Hepatocyte (in vitro differentiated cells): ENCODE results near the gene KIF22.

Experiments
- EZH2 ChIP-seq: fragments of 200-600 bp; sonication (generic); IDR thresholded peaks from 2 replicates; pipeline ENCODE4 v1.6.1; 2016; ENCODE audit warnings: antibody characterized with exemption, mild to moderate bottlenecking, borderline replicate concordance
- EZH2phosphoT487 ChIP-seq: fragments of 200-600 bp; sonication (generic); IDR thresholded peaks from one replicate; pipeline ENCODE4 v1.6.1; 2018; ENCODE audit warnings: antibody characterized with exemption, mild to moderate bottlenecking, low read depth, moderate library complexity; ENCODE audit not compliant: unreplicated experiment, severe bottlenecking
- TF ChIP-seq, protein P1 (sequence below): fragments of 200-600 bp; sonication (generic); IDR thresholded peaks from 2 replicates; pipeline ENCODE4 v1.5.1; 2016; ENCODE audit warnings: antibody characterized with exemption, mild to moderate bottlenecking; ENCODE audit not compliant: poor library complexity

- TF ChIP-seq, protein P1, sequence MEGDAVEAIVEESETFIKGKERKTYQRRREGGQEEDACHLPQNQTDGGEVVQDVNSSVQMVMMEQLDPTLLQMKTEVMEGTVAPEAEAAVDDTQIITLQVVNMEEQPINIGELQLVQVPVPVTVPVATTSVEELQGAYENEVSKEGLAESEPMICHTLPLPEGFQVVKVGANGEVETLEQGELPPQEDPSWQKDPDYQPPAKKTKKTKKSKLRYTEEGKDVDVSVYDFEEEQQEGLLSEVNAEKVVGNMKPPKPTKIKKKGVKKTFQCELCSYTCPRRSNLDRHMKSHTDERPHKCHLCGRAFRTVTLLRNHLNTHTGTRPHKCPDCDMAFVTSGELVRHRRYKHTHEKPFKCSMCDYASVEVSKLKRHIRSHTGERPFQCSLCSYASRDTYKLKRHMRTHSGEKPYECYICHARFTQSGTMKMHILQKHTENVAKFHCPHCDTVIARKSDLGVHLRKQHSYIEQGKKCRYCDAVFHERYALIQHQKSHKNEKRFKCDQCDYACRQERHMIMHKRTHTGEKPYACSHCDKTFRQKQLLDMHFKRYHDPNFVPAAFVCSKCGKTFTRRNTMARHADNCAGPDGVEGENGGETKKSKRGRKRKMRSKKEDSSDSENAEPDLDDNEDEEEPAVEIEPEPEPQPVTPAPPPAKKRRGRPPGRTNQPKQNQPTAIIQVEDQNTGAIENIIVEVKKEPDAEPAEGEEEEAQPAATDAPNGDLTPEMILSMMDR = no peak
- no peak for TF ChIP-seq EZH2
- TF ChIP-seq EZH2phosphoT487 = no peak
Measured at GRCh38 chr16:29845656-29846055, 55.1 kb downstream of the KIF22 start.
